Neural progenitor cell (in vitro differentiated cells): ENCODE results near the gene PPID.

Source experiments
- EZH2 ChIP-seq: fragments of 200-600 bp; sonication (generic); IDR thresholded peaks from 2 replicates; pipeline ENCODE4 v1.6.1; 2017; ENCODE audit warnings: antibody characterized with exemption, mild to moderate bottlenecking, moderate library complexity
- EZH2phosphoT487 ChIP-seq: fragments of 200-600 bp; sonication (generic); IDR thresholded peaks from 2 replicates; pipeline ENCODE4 v1.6.1; 2017; ENCODE audit warnings: antibody characterized with exemption

GRCh38 chr4:158681629-158682028, 41.6 kb downstream of the PPID start:
- TF ChIP-seq EZH2 (no peak), EZH2phosphoT487 (no peak)
